Measurements from ENCODE around the gene ARL10.

The ARL10 gene, protein sequence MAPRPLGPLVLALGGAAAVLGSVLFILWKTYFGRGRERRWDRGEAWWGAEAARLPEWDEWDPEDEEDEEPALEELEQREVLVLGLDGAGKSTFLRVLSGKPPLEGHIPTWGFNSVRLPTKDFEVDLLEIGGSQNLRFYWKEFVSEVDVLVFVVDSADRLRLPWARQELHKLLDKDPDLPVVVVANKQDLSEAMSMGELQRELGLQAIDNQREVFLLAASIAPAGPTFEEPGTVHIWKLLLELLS

DNA sequence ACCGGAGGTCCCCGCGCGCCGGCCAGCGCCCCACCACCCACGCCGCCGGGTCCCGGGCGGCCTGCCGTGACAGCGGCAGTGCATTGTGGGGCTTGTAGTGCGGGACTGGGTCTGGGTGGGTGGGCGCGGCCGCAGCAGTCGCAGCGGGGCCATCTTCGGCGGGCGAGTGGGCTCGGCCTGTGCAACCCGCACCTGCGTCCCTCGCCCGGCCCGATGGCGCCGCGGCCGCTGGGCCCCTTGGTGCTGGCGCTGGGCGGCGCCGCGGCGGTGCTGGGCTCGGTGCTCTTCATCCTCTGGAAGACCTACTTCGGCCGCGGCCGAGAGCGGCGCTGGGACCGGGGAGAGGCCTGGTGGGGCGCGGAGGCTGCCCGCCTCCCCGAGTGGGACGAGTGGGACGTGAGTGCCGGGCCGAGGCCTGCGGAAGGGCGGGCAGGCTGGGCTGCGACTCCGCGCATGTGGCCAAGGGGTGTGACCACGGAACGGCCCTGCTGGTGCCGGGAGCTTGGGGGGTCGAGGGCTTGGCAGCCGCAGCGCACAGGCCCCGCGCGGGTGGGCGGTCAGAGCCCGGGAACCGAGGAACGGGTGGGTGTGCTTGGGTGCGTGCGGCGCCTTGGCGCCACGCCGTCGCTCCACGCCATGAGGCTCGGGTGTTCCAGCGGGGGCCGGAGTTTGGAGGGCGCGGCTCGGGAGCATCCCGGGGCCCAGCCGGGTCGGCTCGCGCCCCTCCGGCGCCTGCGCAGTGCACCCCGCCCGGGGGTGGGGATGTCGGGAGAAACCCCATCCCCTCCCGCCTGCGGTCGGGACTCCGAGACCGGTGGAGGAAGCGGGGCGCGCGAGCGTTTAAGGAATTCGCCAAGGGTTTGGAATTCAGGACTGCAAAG lies at the start of gene ARL10:
TSS of gene ARL10 (plus strand) at position 137 of the 881 bp plus-strand sequence. CDS start at position 214, 77 bp downstream.
- DNase-seq (ENCODE audit: low spot score): peak; percentile 59

DNA sequence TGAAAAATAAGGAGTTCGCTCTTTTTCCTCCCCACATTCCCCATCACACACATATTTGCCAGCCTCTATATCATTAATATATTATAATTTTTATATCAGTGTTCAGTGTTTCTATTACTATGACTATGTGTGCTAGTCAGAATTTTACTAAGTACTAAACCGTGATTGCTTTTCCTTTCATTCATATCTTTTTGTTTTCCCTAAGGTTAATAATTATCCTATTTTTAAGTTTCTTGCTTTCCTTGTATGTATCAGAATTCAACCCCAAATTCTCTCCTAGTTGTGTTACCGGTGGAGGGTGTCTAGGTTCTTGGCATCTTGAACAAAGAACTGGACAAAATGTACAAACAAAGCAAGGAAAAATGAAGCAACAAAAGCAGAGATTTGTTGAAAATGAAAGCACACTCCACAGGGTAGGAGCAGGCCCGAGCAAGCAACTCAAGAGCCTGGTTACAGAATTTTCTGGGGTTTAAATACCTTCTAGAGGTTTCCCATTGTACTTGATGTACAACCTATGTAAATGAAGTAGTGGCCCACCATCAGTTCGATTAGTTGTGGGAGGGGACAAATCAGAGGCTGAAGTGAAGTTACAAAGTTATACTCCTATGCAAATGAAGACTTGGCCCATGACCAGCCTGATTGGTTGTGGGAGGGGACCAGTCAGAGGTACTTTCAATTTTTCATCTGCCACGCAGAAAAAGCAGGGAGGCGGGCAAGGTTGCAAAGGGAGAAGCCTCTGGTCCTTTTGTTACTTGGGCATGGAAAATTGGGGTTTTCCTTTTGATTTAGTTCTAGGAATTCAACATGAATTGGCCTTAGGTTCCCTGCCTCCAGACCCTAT lies 47.5 kb upstream of the ARL10 start:
- DNase-seq (ENCODE audit: low spot score): no peak

DNA sequence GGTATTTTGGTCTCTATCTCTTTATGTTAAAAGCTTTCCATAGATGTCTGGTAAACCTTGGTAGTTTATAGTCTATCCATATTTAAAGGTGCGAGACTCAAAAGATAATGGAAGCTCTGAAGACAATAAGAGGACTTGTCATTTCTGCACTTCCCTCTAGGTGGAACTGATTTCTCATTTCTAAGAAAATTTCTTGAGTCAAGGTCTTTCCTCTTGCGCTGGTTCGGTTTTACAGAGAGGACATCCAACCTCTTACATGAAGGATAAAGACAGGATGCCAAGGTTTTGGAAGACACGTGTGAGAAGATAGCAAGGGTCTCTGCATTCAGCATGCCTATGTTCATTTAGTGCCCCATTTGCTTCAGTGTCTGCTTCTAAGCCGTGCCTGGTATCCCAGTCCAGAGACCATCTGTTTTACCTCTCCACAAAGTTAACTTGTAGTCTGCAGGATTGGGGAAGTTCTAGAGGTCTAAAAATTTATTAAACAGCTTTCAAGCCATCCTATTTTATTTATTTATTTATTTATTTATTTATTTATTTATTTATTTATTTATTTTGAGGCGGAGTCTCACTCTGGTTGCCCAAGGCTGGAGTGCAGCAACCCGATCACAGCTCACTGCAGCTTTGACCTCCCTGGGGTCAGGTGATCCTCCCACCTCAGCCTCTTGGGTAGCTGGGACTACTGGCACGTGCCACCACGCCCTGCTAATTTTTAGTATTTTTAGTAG lies 45.3 kb upstream of the ARL10 start:
- peak; percentile 8 for DNase-seq (ENCODE audit: low spot score)

DNA sequence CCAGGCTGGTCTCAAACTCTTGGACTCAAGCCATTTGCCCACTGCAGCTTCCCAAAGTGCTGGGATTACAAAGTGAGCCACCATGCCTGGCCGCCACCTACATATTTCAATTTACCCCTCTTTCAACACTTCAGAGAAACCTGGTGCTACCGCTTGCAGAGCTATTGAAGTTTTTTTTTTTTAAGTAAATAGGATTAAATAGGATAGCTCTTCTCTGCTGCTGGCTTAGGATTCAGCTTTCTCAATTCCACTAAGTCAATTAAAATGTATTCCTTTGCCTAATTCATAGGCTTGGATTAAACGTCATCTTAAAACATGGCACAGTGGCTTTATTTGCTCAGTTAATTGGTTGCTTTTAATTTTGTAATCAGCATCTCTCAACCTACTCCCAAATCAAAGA lies 44.7 kb upstream of the ARL10 start:
- no peak for DNase-seq (ENCODE audit: low spot score)

DNA sequence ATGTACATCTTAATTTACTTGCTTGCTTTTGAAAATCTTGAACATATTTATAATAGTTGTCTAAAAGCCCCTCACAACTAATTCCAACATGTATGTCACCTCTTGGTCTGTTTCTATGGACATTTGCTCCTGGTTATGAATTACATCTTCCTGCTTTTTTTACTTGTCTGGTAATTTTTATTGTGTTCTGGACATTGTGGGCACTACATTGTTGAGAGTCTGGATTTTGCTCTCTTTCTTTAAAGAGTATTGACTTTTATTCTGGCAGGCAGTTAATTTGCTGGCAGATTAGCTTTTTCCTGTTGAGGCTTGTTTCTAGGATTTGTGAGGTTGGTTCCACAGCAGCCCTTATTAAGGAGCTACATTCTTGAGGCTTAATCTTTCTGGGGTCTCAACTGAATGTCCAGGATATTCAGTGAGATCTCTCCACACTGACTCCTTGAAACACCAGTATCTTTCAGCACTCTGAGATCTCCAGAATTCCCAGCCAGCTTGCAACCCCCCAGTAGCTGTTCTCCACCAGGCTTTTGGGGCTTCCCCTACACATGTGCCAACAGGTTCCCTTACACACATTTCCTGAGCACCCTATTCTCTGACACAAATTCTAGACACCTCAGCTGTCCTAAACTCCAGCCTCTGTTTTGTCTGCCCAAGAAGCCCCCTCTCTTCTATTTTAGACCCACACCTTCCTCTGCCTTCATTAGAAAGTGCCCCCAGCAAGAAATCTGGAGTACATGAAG lies 31.1 kb upstream of the ARL10 start:
- no peak for DNase-seq (ENCODE audit: low spot score)

DNA sequence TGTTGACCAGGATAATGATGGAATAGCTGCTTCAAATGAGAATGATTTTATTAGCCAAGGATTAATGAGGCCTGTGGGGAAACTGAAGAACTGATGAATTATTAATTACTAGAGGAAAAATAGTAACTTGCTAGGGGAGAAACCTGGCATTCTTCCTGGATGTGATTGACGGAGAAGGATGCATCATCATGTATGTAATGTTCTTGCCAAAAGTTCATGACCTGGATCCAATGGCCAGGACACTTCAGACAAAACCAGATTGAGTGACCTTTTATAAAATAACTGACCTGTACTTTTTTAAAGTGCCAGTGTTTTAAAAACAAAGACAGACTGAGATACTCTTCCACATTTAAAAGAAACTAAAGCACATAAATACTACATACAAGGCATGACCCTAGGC lies 27.4 kb upstream of the ARL10 start:
- peak; percentile 52 for DNase-seq (ENCODE audit: low spot score)

DNA sequence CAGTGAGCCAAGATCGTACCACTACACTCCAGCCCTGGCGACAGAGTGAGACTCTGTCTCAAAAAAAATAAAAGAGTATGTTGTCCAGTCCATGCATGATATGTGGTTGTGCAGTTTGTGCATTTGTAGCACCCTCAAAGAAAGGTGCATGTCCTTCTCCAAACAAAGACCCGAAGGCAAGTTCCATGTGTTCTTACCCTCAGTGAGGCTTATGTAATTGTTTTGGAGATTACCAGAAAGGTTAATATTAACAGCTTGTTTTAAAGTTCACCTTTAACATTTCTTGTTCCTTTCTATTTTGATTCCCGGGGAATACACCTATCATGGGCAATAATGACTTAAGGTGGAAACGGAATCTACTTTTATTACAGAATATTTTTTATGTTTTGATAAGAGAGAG lies 26.0 kb upstream of the ARL10 start:
- DNase-seq (ENCODE audit: low spot score): no peak

DNA sequence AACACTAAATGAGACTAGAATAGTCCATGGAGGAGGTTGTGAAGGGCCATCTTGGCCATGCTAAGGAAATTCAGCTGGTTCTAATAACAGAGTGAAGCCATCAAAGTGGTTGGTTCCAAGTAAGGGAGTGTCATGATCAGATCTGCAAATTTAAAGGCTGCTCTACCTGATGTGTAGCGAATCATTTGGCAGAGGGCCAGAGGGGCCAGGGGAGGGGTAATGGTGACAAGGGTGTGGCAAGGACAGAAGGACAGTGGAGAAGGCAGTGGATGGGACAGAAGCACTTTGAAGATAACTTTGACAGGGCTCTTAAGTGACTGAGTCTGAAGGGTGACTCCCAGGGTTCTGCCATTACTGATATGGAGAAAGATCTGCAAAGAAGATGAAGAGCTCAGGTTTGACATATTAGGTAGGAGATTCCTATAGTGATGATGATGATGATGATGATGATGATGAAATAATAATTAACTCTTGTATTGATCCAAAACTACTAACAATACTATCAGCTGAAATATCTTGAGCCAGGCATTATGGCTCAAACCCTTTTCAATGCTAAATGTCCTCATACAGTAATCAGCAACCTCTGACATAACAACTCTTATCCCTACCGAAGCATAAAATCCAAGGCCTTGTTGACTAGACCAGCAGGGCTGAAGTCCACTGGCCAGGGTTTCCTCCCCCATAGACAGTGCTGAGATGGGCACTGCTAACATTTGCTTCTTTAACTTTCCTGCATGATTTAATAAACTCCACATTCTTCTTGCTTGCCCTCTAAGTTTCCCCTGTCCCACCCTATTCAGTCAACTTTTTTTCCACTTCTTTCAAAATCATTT lies 23.7 kb upstream of the ARL10 start:
- no peak for DNase-seq (ENCODE audit: low spot score)

DNA sequence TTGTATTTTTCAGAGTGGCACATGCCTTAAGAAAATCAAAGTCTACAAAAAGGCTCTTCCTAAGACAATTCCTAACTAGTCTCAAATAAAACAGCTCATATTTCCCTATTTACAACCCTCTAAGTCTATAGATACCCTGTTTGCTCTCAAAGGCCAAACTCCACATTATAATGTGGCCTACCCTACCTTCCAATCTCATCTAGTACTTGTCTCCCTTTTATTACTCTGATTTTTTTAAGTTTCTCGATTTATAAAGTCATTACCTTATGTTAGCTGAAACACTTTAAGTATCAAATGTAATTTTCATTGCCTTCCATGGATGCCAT lies 23.2 kb upstream of the ARL10 start:
- no peak for DNase-seq (ENCODE audit: low spot score)

DNA sequence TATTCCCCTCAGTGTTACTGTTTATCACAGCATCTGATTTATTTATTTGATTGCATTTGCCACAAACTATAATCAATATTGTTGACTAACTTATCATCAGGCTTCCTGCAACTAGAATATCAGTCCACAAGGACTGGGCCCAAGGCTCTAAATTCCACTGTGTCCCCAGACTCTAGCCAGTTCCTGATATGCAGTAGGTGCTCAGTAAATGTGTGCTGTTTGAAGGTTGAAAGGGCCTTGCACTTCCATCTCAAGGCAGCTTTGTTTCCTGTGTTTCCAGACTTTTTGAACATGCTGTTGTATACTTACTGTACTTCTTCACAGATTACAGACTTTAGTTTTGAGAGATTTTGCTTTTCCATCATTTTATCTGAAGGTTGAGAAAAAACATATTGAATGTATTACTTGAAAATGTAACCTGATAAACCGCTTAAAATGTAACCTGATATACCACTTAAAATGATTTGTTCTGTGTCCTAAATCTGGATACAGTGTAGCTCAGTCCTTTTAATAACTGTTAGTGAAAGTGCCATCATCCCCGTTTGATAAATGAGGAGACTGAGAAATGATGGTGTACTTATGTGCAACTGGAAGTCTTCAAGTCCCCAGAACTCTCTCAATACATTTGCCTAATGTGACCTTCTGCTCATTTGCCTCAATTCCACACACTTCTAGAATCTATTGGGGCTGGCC lies 22.4 kb upstream of the ARL10 start:
- no peak for DNase-seq (ENCODE audit: low spot score)

DNA sequence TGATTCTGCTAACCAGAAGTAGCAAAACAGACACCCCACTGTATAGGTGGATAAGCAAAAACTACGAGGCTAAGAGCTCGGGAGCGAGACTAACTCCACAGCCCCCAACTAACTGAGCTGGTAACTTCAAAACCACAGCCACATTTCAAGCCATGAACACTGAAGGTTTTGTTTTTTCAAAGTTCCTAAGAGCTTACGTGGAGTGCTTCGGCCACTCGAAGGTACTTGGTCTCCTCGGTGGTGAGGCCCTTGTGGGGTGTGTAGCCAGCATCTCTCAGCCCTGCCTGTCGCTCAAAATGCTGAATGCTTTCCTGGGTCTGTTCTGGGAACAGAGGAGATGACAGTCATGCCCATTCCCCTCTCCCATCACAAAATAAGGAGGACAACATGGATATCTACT lies 14.9 kb upstream of the ARL10 start:
- no peak for DNase-seq (ENCODE audit: low spot score)

DNA sequence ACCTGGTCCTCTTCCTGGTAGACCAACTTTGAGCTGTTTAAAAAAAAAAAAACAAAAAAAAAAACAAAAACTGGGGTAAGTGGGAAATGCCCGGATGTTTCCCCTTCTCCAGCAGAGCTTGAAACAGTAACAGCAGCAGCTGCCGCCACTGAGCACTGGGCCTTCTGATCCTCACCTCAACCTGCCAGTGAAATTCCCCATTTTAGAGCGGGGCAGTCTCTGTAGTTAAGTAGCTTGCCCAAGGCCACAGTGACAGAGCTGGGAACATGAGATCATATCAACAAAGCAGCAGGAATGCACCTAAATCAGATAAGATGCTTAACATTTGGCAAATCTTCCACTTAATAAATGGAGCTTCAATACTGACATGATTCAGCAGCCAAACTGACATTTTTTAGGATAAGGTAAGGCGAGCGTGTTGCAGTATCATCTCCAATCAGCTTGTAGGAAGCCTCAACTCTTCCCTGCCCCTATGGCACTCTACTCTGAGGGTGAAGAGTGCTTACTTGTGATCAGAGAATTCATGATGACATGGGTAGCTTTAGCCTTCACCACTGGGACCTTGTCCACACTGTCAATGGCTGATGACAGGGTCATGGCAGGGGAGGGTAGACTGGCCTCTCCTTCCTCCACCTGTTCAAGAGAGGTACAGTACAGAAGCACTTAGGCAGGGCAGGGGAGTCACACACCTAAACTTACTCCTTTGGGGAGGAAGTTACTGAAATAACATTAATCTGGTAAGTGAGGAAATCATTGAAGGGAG lies 13.0 kb upstream of the ARL10 start:
- DNase-seq (ENCODE audit: low spot score): no peak

DNA sequence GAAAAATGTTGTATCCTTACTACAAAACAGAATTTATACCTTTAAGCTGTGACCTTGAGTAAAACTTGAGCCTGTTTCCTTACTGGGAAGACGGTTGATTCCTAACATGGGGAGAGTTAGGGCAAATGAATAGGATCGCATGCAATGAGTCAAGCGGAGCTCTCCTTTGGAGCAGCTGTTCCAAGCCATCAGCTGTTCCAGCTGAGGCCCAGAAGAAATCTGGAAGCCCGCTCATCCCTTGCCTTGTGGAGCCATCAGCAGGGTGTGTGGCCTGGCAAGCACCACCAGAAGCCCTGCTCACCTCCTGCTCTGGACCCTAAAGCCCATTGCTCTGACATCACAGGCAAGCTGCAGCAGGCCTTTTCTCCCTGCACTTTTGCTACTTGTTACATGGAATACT lies 11.8 kb upstream of the ARL10 start:
- DNase-seq (ENCODE audit: low spot score): no peak

DNA sequence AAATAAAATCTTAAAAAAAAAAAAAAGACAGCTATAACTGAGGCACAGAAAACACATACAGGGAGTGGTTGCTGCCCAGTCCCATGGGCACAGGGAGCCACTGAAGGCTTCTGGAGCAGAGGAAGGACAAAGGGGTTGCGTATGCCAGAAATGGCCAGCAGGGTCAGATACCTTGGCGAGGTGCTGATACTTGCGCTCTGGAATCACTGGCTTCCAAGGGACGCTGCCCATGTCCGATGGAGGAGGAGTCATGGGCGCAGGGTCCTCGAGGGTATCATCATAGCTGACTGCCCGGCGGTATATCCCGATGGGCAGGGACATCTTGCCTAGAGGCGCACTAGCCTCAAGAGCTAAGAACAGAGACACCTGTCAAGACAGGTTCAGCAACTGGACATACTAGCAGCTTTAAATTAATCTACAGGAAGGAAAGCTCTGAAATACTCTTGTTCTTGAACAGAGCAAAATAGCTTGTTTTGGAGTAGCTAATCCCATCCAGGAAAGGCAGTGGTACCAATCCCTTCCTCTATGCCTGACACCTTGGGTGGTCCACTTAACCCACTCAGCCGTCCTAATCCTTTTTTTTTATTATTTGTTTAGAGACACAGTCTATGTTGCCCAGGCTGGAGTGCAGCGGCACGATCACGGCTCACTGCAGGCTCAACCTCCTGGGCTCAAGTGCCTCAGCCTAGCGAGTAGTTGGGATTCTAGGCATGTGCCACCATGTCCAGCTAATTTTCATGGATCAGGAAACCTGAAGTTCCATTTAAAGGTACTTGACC lies 9.7 kb upstream of the ARL10 start:
- DNase-seq (ENCODE audit: low spot score): no peak

DNA sequence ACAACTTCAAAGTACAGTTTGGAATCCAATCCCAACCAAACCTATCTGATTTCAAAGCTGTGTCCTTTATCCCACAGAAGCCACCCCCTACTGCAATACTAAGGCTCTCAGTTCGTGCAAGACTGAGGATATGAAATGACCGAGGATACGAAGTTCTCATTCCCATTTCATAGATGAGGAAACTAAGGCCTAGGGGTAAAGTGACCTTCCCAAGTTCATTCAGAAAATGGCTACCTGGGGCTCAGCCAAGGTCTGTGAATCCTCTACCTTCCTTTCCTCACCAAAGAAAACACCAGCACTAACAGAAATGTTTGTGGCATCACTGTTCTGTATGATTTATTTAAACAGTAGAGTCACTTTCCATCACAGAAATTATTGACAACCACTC lies 9.1 kb upstream of the ARL10 start:
- no peak for DNase-seq (ENCODE audit: low spot score)

DNA sequence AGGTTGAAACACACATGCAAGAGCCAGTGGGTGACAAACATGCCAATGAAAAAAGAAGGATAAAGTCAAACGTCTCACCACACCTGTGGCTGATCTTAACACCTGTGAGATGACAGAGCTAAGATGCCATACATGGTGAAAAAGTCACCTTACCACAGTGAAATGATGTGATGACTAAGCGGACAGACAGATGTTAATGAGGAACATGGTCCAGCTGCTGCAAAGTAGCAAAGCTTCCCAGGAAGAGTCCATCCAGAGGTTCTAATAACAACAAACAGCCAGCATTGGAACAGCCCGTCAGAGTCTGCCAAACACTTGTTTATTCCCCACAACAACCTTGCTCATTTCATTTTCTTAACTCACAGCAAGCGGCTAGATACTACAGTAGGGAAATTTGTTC lies 5.6 kb upstream of the ARL10 start:
- peak; percentile 56 for DNase-seq (ENCODE audit: low spot score)

DNA sequence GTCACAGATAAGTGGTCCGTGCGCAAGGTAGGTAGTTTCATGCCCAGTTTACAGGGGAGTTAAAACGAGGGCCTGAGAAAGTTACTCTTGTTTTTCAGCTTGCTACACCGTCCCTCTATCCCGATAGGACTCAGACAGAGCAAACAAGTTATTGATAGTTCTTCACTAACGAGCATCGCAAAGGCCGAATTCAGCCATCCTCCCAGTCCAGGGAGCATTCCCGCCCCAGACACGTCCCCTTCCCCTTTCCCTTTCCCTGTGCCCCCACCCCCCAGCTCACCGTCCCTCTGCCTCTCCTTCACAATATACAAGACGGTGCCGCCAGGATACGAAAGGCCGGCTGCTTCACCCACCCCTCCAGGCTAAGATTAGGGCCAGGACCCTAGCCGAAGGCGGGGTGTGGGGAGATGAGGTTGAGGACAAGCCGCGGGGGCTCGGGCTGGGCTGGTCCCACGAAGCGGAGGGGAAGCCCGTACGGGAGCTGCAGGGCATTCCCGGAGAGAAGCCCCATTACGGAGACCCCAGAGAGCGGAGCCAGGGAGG lies 4.3 kb upstream of the ARL10 start:
- DNase-seq (ENCODE audit: low spot score): peak; percentile 11

Data from kidney tubule cell (primary cell).